HG03108 (cell line): ENCODE results near the gene LAMB1.
A peak's percentile ranks its signal among the peaks of the same experiment; 100 is the strongest.
"Not testable (repeated sequence)": the region's sequence is repeated elsewhere in the genome, so short reads cannot be mapped to it uniquely, and the experiment has no call there.

Experiments
- ATAC-seq: cut with Tn5 transposase; IDR thresholded peaks from one replicate; pipeline ENCODE4 v1.9.1; 2021; ENCODE audit warnings: moderate library complexity; ENCODE audit not compliant: unreplicated experiment

The LAMB1 gene

GRCh38 chr7:107922886-107923285 is 80.1 kb downstream of the LAMB1 start:
- ATAC-seq: no peak

DNA sequence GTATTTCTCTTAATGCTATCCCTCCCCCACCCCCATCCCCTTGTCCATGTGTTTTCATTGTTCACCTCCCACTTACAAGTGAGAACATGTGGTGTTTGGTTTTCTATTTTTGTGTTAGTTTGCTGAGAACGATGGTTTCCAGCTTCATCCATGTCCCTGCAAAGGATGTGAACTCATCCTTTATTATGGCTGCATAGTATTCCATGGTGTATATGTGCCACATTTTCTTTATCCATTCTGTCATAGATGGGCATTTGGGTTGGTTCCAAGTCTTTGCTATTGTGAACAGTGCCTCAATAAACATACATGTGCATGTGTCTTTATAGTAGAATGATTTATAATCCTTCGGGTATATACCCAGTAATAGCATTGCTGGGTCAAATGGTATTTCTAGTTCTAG is 81.1 kb downstream of the LAMB1 start:
- ATAC-seq: not testable (repeated sequence)

- ATAC-seq: no peak
These were observed 82.8 kb downstream of the LAMB1 start for GRCh38 chr7:107920048-107920772.

DNA sequence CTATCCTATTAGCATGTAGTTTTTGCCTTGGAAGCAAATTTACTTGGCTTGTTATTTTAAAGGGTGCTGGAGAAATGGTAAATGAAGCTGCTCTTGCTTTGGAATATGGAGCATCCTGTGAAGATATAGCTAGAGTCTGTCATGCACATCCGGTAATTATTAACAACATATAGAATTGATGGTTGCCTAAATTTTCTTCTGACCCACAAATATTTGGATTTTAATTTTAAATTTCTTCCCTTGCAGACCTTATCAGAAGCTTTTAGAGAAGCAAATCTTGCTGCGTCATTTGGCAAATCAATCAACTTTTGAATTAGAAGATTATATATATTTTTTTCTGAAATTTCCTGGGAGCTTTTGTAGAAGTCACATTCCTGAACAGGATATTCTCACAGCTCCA is 84.0 kb downstream of the LAMB1 start:
- ATAC-seq: no peak

- peak; percentile 70 for ATAC-seq
These were observed 85.0 kb downstream of the LAMB1 start for GRCh38 chr7:107917763-107918651.

DNA sequence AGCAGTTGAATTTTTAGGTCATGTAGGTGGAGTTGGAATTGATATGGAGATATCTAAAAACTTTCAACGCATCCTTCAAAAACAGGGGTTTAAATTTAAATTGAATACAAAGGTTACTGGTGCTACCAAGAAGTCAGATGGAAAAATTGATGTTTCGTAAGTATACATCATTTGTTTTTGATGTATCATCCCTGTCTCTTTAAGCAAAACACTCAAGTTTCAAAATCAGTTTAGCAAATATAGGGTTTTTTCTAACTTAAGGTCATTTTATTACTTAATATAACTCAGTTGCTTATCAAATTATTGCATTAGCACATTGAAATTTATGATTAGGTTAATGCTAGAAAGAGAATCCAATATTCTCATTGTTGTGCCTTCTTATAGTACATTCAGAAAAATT is 87.4 kb downstream of the LAMB1 start:
- no peak for ATAC-seq

GRCh38 chr7:107914831-107915230 is 88.1 kb downstream of the LAMB1 start:
- no peak for ATAC-seq

GRCh38 chr7:107913851-107914250 is 89.1 kb downstream of the LAMB1 start:
- no peak for ATAC-seq

DNA sequence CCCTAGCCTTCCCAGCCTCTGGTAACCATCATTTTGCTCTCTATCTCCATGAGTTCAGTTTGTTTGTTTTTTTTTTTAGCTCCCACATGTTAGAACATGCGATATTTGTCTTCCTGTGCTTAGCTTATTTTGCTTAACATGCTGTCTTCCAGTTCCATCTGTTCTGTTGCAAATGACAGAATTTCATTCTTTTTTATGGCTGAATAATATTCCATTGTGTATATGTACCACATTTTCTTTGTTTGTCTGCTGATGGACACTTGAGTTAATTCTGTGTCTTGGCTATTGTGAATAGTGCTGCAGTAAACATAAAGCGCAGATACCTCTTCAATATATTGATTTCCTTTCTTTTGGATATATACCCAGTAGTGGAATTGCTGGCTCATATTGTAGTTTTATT is 91.0 kb downstream of the LAMB1 start:
- ATAC-seq: no peak

DNA sequence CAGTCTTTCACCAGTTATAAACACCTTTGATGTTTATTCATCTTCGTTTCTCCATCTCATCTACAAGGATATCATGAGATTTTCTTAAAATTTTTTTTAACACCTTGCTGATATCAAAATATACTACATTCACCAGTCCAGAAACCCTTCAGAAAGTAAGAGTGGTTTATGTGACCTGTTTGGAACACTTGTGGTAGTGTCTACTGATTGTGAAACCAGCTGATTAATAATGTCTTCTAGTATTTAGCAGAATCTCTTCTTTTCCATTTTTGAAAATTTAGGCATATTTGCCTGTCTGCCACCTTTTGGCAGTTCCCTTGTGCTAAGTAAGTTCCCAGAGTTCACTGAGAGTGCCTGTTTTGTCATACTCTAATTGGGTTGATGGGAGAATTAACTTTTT is 93.5 kb downstream of the LAMB1 start:
- ATAC-seq: no peak

DNA sequence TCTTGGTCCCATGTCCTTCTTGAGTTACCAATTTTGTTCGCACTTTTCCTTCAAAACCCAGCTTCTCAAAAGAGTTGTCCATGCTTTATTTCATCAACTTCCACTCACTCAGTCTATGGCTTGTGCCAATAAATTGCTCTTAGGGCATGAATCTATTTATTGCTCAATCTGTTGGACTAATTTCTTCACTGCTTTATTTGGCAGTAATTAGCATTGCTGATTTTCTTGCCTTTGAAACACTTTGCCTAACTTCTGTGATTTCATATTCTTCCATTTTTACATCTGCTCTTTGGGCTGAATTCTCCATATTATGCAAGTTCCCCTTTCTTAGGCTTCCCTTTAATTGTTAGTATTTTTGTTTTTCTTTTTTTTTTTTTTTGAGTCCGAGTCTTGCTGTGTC is 95.2 kb downstream of the LAMB1 start:
- no peak for ATAC-seq

GRCh38 chr7:107902381-107902780 is 100.6 kb downstream of the LAMB1 start:
- no peak for ATAC-seq

- ATAC-seq: no peak
These were observed 102.4 kb downstream of the LAMB1 start for GRCh38 chr7:107900496-107901015.

GRCh38 chr7:107898997-107899594 is 103.9 kb downstream of the LAMB1 start:
- no peak for ATAC-seq

DNA sequence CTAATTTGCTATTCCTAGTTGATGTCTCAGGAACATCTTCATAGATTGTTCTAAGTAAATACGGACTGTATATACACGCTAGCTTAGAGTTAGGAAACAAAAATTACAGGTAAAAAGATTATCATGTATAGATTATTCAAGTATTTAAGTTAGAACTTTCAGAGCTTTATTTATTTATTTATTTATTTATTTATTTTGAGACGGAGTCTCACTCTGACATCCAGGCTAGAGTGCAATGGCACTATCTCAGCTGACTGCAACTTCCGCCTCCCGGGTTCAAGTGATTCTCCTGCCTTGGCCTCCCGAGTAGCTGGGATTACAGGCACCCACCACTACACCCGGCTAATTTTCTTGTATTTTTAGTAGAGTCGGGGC is 110.6 kb downstream of the LAMB1 start:
- not testable (repeated sequence) for ATAC-seq

- ATAC-seq: peak; percentile 12
These were observed 111.2 kb downstream of the LAMB1 start for GRCh38 chr7:107891636-107892366.

DNA sequence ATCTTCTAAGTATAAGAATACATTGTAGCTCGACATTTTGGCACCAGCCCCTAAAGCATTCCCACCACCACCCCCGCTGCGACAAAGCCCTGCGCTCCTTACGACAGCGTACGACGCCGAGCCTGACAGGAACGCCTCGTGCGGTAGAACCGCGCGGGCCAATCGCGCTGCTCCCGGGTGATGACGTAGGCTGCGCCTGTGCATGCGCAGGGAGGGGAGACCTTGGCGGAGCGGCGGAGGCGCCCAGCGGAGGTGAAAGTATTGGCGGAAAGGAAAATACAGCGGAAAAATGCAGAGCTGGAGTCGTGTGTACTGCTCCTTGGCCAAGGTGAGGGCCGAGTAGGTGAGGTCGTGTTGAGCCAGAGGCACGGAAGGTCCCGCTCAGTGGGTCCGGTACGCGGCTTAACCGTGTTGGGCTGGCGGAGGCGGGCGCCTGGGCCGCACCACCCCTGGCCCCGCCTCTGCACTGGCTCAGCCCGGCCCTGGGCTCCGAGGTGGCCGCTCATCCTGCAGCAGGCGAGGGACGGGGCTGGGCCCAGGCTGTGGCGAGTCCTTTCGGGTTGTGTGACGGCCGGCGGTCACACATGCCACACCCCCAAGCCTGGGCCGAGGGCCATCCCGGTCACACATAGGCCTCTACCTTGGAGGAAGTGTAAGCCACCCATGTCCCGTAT is 111.9 kb downstream of the LAMB1 start, which contains the start of gene DLD:
Gene DLD, plus strand, starts transcription at position 222 of the 674 bp plus-strand sequence. Its CDS starts 68 bp downstream, at position 290.
- ATAC-seq: peak; percentile 99

DNA sequence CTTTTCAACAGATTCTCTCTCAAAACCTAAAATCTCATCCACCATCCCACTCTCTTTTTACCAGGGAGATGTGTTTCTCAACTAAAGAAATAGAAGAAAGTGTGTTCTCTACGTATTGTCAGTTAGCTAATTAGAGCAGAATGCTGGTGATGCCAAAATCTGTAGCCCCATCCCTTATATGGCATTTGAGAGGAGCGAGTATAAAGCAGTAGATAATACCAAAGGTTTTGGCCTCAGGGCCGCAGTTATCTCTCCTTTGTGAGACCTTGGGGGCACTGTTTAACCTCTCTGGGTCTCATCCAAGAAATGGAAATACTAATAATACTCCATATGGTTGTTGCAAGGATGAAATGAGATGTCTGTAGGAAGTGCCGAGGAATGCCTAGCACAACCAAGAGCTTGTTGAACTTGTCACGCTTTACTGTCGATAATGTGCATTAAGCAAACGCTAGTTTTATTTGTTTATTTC is 112.4 kb downstream of the LAMB1 start:
- no peak for ATAC-seq

DNA sequence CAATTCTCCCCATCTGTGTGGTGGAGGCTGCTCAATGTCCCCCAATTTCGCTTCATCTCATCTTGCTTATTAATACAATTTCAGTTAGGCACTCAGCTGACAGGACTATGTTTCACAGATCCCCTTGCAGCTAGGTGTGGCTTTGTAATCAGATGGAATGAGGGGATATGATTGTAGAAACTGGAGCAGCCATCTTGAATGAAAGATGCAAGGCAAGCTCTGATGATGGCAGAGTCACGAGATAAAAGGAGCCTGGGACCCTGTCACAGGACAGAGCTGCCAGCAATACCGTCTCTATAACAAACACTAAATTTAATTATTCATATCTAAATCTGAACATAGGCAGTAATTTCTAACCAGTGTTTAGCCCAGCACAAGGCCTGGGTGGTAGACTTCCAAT is 113.0 kb downstream of the LAMB1 start:
- ATAC-seq: no peak

- ATAC-seq: not testable (repeated sequence)
These were observed 115.1 kb downstream of the LAMB1 start for GRCh38 chr7:107887827-107888226.
